ENCODE results near the gene SORCS1.

DNA sequence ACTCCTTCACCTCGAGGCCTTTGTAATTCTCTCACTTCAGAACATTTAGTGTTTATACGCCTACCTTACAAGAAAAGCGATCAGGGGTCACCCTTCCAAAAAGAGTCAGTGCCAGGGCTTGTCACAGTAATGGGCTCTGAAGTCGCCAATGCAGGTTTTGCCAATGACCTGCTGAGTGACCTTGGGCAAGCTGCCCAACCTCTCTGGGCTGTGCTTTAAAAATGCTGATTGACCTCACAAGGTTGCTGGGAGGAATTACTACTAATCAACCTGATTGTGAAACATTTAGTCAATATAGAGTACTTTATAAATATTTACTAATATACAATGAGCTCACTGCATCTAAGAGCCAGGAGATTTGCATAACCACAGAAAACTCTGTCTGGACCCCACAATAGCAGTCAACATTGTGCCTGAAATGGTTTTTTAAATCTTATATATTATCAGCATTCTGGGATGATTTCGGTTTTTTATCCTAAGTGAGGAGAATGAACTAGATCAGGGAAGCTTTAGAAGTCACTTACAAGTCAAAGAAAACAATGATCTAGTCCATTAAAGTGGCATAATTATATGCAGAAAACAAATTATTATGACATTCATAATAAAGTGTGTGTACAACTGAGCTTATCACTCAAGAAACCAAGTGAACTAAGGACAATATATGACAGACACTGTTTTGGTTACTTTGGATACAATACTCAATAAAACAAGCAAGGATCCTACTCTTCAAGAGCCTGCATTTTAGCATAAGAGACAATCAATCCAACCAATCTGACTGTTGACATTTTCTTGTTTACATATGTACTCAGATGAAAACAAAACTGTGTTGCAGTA, 290.5 kb downstream of the SORCS1 start:
- no peak for TF ChIP-seq YY1 (IDR thresholded peaks at IDR 0.05; ENCODE audit: low read depth)
- TF ChIP-seq FOXM1 (IDR thresholded peaks at IDR 0.05; ENCODE audit: borderline replicate concordance, low read depth): no peak

Measured in Ishikawa (cell line).